Dendritic cell treated with granulocyte-macrophage colony-stimulating factor and Interleukin-4, amounts not matched to agents 40 ng/mL and 50 ng/mL, for 4 days (primary cell): ENCODE results near the gene HSPA12A.

Source experiments
- H3K27ac Mint-ChIP-seq: one replicate; pipeline ENCODE4 v1.8.0; 2022; ENCODE audit warnings: mild to moderate bottlenecking, mixed read lengths
- H3K27me3 Mint-ChIP-seq: one replicate; pipeline ENCODE4 v1.8.0; 2022; ENCODE audit warnings: mild to moderate bottlenecking, mixed read lengths
- H3K36me3 Mint-ChIP-seq: one replicate; pipeline ENCODE4 v1.8.0; 2022; ENCODE audit warnings: low read depth, mixed read lengths
- H3K4me1 Mint-ChIP-seq: one replicate; pipeline ENCODE4 v1.8.0; 2022; ENCODE audit warnings: low read depth, mixed read lengths
- H3K4me3 Mint-ChIP-seq: one replicate; pipeline ENCODE4 v1.8.0; 2022; ENCODE audit warnings: mild to moderate bottlenecking, moderate library complexity, mixed read lengths
- H3K9me3 Mint-ChIP-seq: one replicate; pipeline ENCODE4 v1.8.0; 2022; ENCODE audit warnings: mixed read lengths
- intact Hi-C: fragments of 100-400 bp; cut with micrococcal nuclease; formaldehyde crosslinking; loops from one replicate; pipeline ENCODE4 v1.15.0; 2022

HSPA12A gene

GRCh38 chr10:116691635-116692034, 50.7 kb downstream of the HSPA12A start:
- intact Hi-C loops = no loop called here
- Mint-ChIP-seq H3K27me3 (peaks cover 16% of the 10 kb centered on the region), H3K27ac (no peak overlapping the region), H3K4me1 (no peaks in the 10 kb centered on the region), H3K9me3 (no peaks in the 10 kb centered on the region), H3K4me3 (no peak overlapping the region), H3K36me3 (no peaks in the 10 kb centered on the region)

GRCh38 chr10:116690356-116691322, 51.7 kb downstream of the HSPA12A start:
- intact Hi-C loops = no loop called here
- Mint-ChIP-seq H3K9me3 (no peaks in the 10 kb centered on the region), H3K4me1 (no peaks in the 10 kb centered on the region), H3K27me3 (peaks cover 16% of the 10 kb centered on the region), H3K4me3 (no peak overlapping the region), H3K27ac (no peak overlapping the region), H3K36me3 (no peaks in the 10 kb centered on the region)

GRCh38 chr10:116689744-116690143, 52.6 kb downstream of the HSPA12A start:
- Mint-ChIP-seq H3K4me1 (no peaks in the 10 kb centered on the region), H3K4me3 (no peak overlapping the region), H3K27ac (no peak overlapping the region), H3K9me3 (no peaks in the 10 kb centered on the region), H3K27me3 (peaks cover 16% of the 10 kb centered on the region), H3K36me3 (no peaks in the 10 kb centered on the region)
- intact Hi-C loops = no loop called here

GRCh38 chr10:116688741-116689495, 53.4 kb downstream of the HSPA12A start:
- H3K36me3 Mint-ChIP-seq = no peaks in the 10 kb centered on the region
- no peaks in the 10 kb centered on the region for H3K9me3 Mint-ChIP-seq
- intact Hi-C loops = no loop called here
- H3K27ac Mint-ChIP-seq = no peak overlapping the region
- H3K4me3 Mint-ChIP-seq = no peak overlapping the region
- H3K4me1 Mint-ChIP-seq = no peaks in the 10 kb centered on the region
- peaks cover 16% of the 10 kb centered on the region for H3K27me3 Mint-ChIP-seq

- intact Hi-C loops = no loop called here
- Mint-ChIP-seq H3K9me3 (no peaks in the 10 kb centered on the region), H3K27me3 (peaks cover 16% of the 10 kb centered on the region)
These were observed 54.1 kb downstream of the HSPA12A start for GRCh38 chr10:116688241-116688711.

GRCh38 chr10:116687633-116688032, 54.7 kb downstream of the HSPA12A start:
- H3K36me3 Mint-ChIP-seq = no peaks in the 10 kb centered on the region
- H3K4me1 Mint-ChIP-seq = no peaks in the 10 kb centered on the region
- H3K27ac Mint-ChIP-seq = no peak overlapping the region
- peaks cover 16% of the 10 kb centered on the region for H3K27me3 Mint-ChIP-seq
- no peaks in the 10 kb centered on the region for H3K9me3 Mint-ChIP-seq
- H3K4me3 Mint-ChIP-seq = no peak overlapping the region
- intact Hi-C loops = no loop called here

More at GRCh38 chr10:116688241-116688711, 54.1 kb downstream of the HSPA12A start:
- Mint-ChIP-seq H3K27ac (no peak overlapping the region), H3K36me3 (no peaks in the 10 kb centered on the region), H3K4me1 (no peaks in the 10 kb centered on the region), H3K4me3 (no peak overlapping the region)

- Mint-ChIP-seq H3K4me3 (no peak overlapping the region), H3K4me1 (no peaks in the 10 kb centered on the region), H3K27me3 (peaks cover 16% of the 10 kb centered on the region), H3K27ac (no peak overlapping the region), H3K9me3 (no peaks in the 10 kb centered on the region), H3K36me3 (no peaks in the 10 kb centered on the region)
- intact Hi-C loops = no loop called here
These were observed 55.7 kb downstream of the HSPA12A start for GRCh38 chr10:116686632-116687031.

GRCh38 chr10:116685807-116686206, 56.6 kb downstream of the HSPA12A start:
- no peak overlapping the region for H3K4me3 Mint-ChIP-seq
- H3K9me3 Mint-ChIP-seq = no peaks in the 10 kb centered on the region
- intact Hi-C loops = no loop called here
- H3K27ac Mint-ChIP-seq = no peak overlapping the region
- H3K4me1 Mint-ChIP-seq = no peaks in the 10 kb centered on the region
- H3K27me3 Mint-ChIP-seq = peaks cover 16% of the 10 kb centered on the region
- no peaks in the 10 kb centered on the region for H3K36me3 Mint-ChIP-seq

- H3K27ac Mint-ChIP-seq = no peak overlapping the region
- H3K36me3 Mint-ChIP-seq = no peaks in the 10 kb centered on the region
- H3K4me3 Mint-ChIP-seq = no peak overlapping the region
- intact Hi-C loops = no loop called here
- peaks cover 16% of the 10 kb centered on the region for H3K27me3 Mint-ChIP-seq
- no peaks in the 10 kb centered on the region for H3K4me1 Mint-ChIP-seq
- H3K9me3 Mint-ChIP-seq = no peaks in the 10 kb centered on the region
These were observed 57.6 kb downstream of the HSPA12A start for GRCh38 chr10:116684781-116685180.

GRCh38 chr10:116683821-116684220, 58.5 kb downstream of the HSPA12A start:
- peaks cover 13% of the 10 kb centered on the region for H3K27me3 Mint-ChIP-seq
- H3K4me1 Mint-ChIP-seq = no peaks in the 10 kb centered on the region
- no peaks in the 10 kb centered on the region for H3K36me3 Mint-ChIP-seq
- no peaks in the 10 kb centered on the region for H3K9me3 Mint-ChIP-seq
- intact Hi-C loops = no loop called here
- no peak overlapping the region for H3K4me3 Mint-ChIP-seq
- no peak overlapping the region for H3K27ac Mint-ChIP-seq

GRCh38 chr10:116683166-116683565, 59.2 kb downstream of the HSPA12A start:
- Mint-ChIP-seq H3K27ac (no peak overlapping the region), H3K4me1 (no peaks in the 10 kb centered on the region), H3K36me3 (no peaks in the 10 kb centered on the region), H3K27me3 (peaks cover 9% of the 10 kb centered on the region), H3K4me3 (no peak overlapping the region), H3K9me3 (no peaks in the 10 kb centered on the region)
- intact Hi-C loops = no loop called here

GRCh38 chr10:116679351-116679750, 63.0 kb downstream of the HSPA12A start:
- intact Hi-C loops = no loop called here
- H3K36me3 Mint-ChIP-seq = no peaks in the 10 kb centered on the region
- no peak overlapping the region for H3K4me3 Mint-ChIP-seq
- H3K27ac Mint-ChIP-seq = no peak overlapping the region
- no peaks in the 10 kb centered on the region for H3K9me3 Mint-ChIP-seq
- peaks cover 4% of the 10 kb centered on the region for H3K27me3 Mint-ChIP-seq
- no peaks in the 10 kb centered on the region for H3K4me1 Mint-ChIP-seq

GRCh38 chr10:116676633-116677032, 65.7 kb downstream of the HSPA12A start:
- H3K36me3 Mint-ChIP-seq = no peaks in the 10 kb centered on the region
- no peak overlapping the region for H3K27ac Mint-ChIP-seq
- H3K4me1 Mint-ChIP-seq = no peaks in the 10 kb centered on the region
- H3K27me3 Mint-ChIP-seq = peaks cover 8% of the 10 kb centered on the region
- H3K4me3 Mint-ChIP-seq = no peak overlapping the region
- intact Hi-C loops = no loop called here
- H3K9me3 Mint-ChIP-seq = no peaks in the 10 kb centered on the region

- H3K27ac Mint-ChIP-seq = no peak overlapping the region
- intact Hi-C loops = no loop called here
- H3K9me3 Mint-ChIP-seq = no peaks in the 10 kb centered on the region
- no peak overlapping the region for H3K4me3 Mint-ChIP-seq
- H3K27me3 Mint-ChIP-seq = peaks cover 8% of the 10 kb centered on the region
- no peaks in the 10 kb centered on the region for H3K36me3 Mint-ChIP-seq
- H3K4me1 Mint-ChIP-seq = no peaks in the 10 kb centered on the region
These were observed 66.2 kb downstream of the HSPA12A start for GRCh38 chr10:116676118-116676517.
